GM12878 (cell line): ENCODE results near the gene PLOD2.

Source experiments
- BCL11A ChIP-seq: IDR thresholded peaks from 2 replicates; pipeline ENCODE4 v1.6.1; 2011; ENCODE audit warnings: low read depth, low read length
- ESRRA ChIP-seq: IDR thresholded peaks from 2 replicates; pipeline ENCODE4 v1.6.1; 2012; ENCODE audit warnings: mild to moderate bottlenecking, low read length, improper control_type of control experiment
- POLR2AphosphoS5 ChIP-seq: IDR thresholded peaks from 2 replicates; pipeline ENCODE4 v1.6.1; 2011; ENCODE audit warnings: mild to moderate bottlenecking, low read length, inconsistent platforms
- TF ChIP-seq, protein P1 (sequence below), 3 experiments: IDR thresholded peaks in 2 of 3; conservative IDR thresholded peaks in 1 of 3; 2 replicates each; pipeline ENCODE4 v1.5.1; 2011; ENCODE audit warnings: low read depth in 3 of 3, low read length in 3 of 3, mild to moderate bottlenecking in 3 of 3, control low read depth in 2 of 3, moderate library complexity in 2 of 3, inconsistent platforms in 1 of 3, mixed read lengths in 1 of 3; ENCODE audit not compliant: control insufficient read depth in 2 of 3, insufficient read depth in 1 of 3; ENCODE audit errors: extremely low read depth in 1 of 3
- TF ChIP-seq, protein P2 (sequence below): IDR thresholded peaks from 2 replicates; pipeline ENCODE4 v1.6.1; 2012; ENCODE audit warnings: low read length, inconsistent platforms

DNA sequence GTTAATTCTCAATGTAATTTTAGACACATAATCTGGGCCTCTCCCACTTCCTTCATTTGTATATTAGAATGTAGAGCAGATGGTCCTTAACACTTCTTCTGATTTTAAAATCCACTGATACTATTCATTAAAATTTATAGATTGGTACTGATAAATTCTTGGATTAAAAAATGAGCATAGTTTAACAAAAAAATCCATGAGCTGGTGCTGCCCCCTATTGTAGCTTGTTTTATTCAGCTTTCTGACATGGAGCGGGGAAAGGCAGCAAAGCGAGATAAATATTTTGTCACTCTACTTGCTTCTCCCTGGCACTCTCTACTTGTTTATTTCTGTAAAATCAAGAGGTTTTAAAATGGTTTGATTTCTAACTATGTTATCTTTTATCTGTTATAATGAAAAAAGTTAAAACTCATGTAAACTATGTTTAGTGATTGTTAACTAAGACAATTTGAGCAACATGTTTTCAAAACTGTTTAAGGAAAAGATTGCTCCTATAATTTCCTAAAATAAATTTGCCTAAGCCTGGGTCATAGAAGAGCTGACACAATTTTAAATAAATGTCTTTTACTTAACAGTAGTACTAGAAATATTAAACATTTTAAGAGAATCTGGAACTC, 26.5 kb upstream of the PLOD2 start:
- TF ChIP-seq, protein P1, sequence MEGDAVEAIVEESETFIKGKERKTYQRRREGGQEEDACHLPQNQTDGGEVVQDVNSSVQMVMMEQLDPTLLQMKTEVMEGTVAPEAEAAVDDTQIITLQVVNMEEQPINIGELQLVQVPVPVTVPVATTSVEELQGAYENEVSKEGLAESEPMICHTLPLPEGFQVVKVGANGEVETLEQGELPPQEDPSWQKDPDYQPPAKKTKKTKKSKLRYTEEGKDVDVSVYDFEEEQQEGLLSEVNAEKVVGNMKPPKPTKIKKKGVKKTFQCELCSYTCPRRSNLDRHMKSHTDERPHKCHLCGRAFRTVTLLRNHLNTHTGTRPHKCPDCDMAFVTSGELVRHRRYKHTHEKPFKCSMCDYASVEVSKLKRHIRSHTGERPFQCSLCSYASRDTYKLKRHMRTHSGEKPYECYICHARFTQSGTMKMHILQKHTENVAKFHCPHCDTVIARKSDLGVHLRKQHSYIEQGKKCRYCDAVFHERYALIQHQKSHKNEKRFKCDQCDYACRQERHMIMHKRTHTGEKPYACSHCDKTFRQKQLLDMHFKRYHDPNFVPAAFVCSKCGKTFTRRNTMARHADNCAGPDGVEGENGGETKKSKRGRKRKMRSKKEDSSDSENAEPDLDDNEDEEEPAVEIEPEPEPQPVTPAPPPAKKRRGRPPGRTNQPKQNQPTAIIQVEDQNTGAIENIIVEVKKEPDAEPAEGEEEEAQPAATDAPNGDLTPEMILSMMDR (IDR thresholded peaks at IDR 0.05 in 2 of 3, conservative IDR thresholded peaks at IDR 0.05 in 1 of 3; ENCODE audit: control insufficient read depth in 2 of 3, extremely low read depth in 1 of 3, insufficient read depth in 1 of 3, low read depth in 3 of 3, low read length in 3 of 3) = peak; percentile 19 to 39 (median 20); a peak in 3 of 6 replicates
- TF ChIP-seq, protein P2, sequence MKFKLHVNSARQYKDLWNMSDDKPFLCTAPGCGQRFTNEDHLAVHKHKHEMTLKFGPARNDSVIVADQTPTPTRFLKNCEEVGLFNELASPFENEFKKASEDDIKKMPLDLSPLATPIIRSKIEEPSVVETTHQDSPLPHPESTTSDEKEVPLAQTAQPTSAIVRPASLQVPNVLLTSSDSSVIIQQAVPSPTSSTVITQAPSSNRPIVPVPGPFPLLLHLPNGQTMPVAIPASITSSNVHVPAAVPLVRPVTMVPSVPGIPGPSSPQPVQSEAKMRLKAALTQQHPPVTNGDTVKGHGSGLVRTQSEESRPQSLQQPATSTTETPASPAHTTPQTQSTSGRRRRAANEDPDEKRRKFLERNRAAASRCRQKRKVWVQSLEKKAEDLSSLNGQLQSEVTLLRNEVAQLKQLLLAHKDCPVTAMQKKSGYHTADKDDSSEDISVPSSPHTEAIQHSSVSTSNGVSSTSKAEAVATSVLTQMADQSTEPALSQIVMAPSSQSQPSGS = no peak
- TF ChIP-seq POLR2AphosphoS5 (no peak), ESRRA (no peak), BCL11A (no peak)
